Measurements from ENCODE around the gene ZNF197.

- TF ChIP-seq CTCF (IDR thresholded peaks at IDR 0.05) (no peak), POLR2A (IDR thresholded peaks at IDR 0.05) (no peak)
Observed at GRCh38 chr3:44576613-44577012, 48.2 kb upstream of the ZNF197 start.

Data from uterus (tissue), 2 donors.